Upper lobe of left lung (tissue), 6 donors: ENCODE data around the gene SRCAP. TPM values are rescaled to one million over a fixed set of nuclear protein-coding genes. Genes with fewer than 3 reads are reported as not detected.

Experiments used
- ATAC-seq, 2 donors: fragments of 200-7000 bp; cut with Tn5 transposase; one replicate each; pipeline ENCODE4 v1.9.1; 2022; ENCODE audit warnings: mild to moderate bottlenecking in 2 of 2, moderate library complexity in 2 of 2; ENCODE audit not compliant: low FRiP score in 2 of 2
- DNase-seq, 2 donors: peaks; one replicate each; pipeline ENCODE4 v3.0.0-alpha.2; 2019 to 2020
- H3K27ac ChIP-seq, 4 donors: fragments of 200-600 bp; sonication (generic); one replicate each; pipeline ENCODE4 v1.5.1; 2016 to 2019
- H3K27me3 ChIP-seq, 4 donors: fragments of 200-600 bp; sonication (generic); one replicate each; pipeline ENCODE4 v1.5.1; 2017 to 2019
- H3K36me3 ChIP-seq, 4 donors: fragments of 200-600 bp; sonication (generic); one replicate each; pipeline ENCODE4 v1.5.1; 2016 to 2019
- H3K4me1 ChIP-seq, 4 donors: fragments of 200-600 bp; sonication (generic); one replicate each; pipeline ENCODE4 v1.5.1; 2018 to 2019
- H3K4me3 ChIP-seq, 4 donors: fragments of 200-600 bp; sonication (generic); one replicate each; pipeline ENCODE4 v1.5.1; 2017 to 2019; ENCODE audit warnings: mild to moderate bottlenecking in 2 of 4, moderate library complexity in 1 of 4
- H3K9me3 ChIP-seq, 4 donors: fragments of 200-600 bp; sonication (generic); one replicate each; pipeline ENCODE4 v1.5.1; 2018 to 2019
- CTCF ChIP-seq, 6 experiments: fragments of 450-650 bp in 4 of 6; fragments of 200-600 bp in 2 of 6; sonication (generic) in 2 of 6; IDR thresholded peaks; one replicate each; pipeline ENCODE4 v1.5.1; 2016 to 2019; ENCODE audit warnings: antibody characterized with exemption in 6 of 6
- EP300 ChIP-seq, 4 donors: sonication (generic); formaldehyde crosslinking; IDR thresholded peaks; one replicate each; pipeline ENCODE4 v1.5.1; 2017; ENCODE audit warnings: antibody characterized with exemption in 4 of 4, control low read depth in 2 of 4
- POLR2A ChIP-seq, 4 donors: fragments of 450-650 bp; IDR thresholded peaks; one replicate each; pipeline ENCODE4 v1.5.1; 2016 to 2017; ENCODE audit warnings: antibody characterized with exemption in 4 of 4, mild to moderate bottlenecking in 2 of 4
- POLR2AphosphoS5 ChIP-seq, 2 donors: sonication (generic); formaldehyde crosslinking; IDR thresholded peaks; one replicate each; pipeline ENCODE4 v1.5.1; 2017; ENCODE audit warnings: antibody characterized with exemption in 2 of 2
- WGBS, 2 donors: methylation state at CpG; one replicate each; pipeline ENCODE4 v1.1.5; 2017 to 2018; 5-methylcytosine and 5-hydroxymethylcytosine counted together
- total RNA-seq, 6 donors: library from RNA; depleted of rRNA in 4 of 6; stranded (reverse); fragments of >200 nt in 4 of 6; gene quantifications; one replicate each; pipeline versions ENCODE4 v1.1.0 to v1.2.1, GENCODE V29; 2016 to 2021
- donor health status: DM: no; HTN: no; CAD: no; lungs with moderate emphysema.
- donor health status: DM: no; HTN: yes; CAD: no; lungs with severe emphysema.

Gene SRCAP
- total RNA-seq, 6 donors from 2014 or later = 38.3 to 102 (median 66.0) TPM

DNA sequence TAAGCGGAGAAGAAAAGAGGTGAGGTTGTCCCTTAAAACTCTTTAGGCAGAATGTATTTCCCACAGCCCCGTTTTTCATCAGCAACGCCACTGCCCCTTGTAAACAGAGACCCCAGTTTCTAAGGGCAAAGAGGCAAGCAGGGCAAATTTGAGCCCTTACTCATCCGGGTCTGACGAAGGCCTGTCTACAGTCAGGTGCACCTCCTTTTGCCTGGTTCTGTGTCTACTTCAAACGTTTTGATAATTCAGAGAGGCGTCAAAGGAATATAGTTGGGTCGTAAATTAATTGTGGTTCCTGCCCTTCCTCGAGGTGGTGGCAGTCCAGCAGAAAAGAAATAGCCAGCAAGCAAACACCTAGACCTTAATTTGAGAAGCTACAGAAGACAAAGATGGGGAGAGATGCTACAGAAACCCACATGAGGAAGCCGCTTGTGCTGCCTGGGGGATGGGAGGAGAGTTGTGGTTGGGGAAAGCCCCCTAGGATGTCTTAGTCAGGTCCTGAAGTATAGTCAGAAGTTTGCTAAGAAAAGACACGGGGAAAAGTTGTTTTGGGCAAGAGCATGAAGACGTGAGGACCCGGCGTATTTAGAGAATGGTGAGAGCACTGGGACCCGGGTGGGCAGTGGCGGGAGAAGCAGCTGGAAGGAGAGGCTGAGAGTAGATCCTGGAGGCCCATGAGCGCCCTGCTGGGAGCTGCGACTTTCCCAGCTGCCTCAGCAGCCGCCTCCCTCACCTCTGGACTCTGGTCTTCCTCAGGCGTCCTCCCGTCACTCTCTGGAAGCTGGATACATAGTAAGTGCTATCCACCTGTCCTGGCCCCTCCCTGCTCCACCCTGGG lies 38.3 kb upstream of the SRCAP start:
- H3K27me3 ChIP-seq = no peaks in the 10 kb centered on the region
- WGBS, 2 donors = 39 to 44% methylated on average over 19 to 21 of the region's 21 CpGs
- ATAC-seq = no peak
- peak overlapping the region; percentile 54 to 98 (median 95) for H3K4me3 ChIP-seq
- no peak for DNase-seq
- peaks cover 33 to 59% (median 35%) of the 10 kb centered on the region in 4 donors for H3K4me1 ChIP-seq
- peak overlapping the region; percentile 97 to 100 (median 98) for H3K27ac ChIP-seq
- H3K9me3 ChIP-seq = no peaks in the 10 kb centered on the region
- peaks cover 31 to 59% (median 52%) of the 10 kb centered on the region in 4 donors for H3K36me3 ChIP-seq
- no peak for TF ChIP-seq CTCF (IDR thresholded peaks at IDR 0.05)
- no peak for TF ChIP-seq POLR2A (IDR thresholded peaks at IDR 0.05)
- TF ChIP-seq POLR2AphosphoS5 (IDR thresholded peaks at IDR 0.05) = no peak
- TF ChIP-seq EP300 (IDR thresholded peaks at IDR 0.05) = no peak

DNA sequence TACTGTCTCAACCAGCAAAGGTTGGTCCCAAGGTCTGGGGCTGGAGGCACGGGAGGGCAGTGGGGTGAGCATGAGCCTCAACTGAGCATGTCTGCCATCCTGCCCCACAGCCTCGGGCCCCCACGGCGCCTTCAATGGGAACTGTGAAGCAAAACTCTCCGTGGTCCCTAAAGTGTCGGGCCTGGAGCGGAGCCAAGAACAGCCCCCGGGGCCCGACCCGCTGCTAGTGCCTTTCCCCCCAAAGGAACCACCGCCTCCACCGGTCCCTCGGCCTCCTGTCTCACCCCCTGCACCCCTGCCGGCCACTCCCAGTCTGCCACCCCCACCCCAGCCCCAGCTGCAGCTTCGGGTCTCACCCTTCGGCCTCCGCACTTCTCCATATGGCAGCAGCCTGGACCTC lies 36.5 kb upstream of the SRCAP start:
- H3K9me3 ChIP-seq = no peaks in the 10 kb centered on the region
- ATAC-seq (no peak), DNase-seq (peak in 1 of 2 donors; percentile 79)
- H3K36me3 ChIP-seq = peaks cover 43 to 65% (median 61%) of the 10 kb centered on the region in 4 donors
- no peak overlapping the region for H3K27ac ChIP-seq
- no peaks in the 10 kb centered on the region for H3K27me3 ChIP-seq
- 81 to 86% methylated on average over 14 to 16 of the region's 17 CpGs for WGBS, 2 donors
- no peak for TF ChIP-seq POLR2A (IDR thresholded peaks at IDR 0.05)
- TF ChIP-seq CTCF (IDR thresholded peaks at IDR 0.05) = no peak
- no peak for TF ChIP-seq POLR2AphosphoS5 (IDR thresholded peaks at IDR 0.05)
- TF ChIP-seq EP300 (IDR thresholded peaks at IDR 0.05) = no peak
- peaks cover 25 to 50% (median 26%) of the 10 kb centered on the region in 4 donors for H3K4me1 ChIP-seq
- H3K4me3 ChIP-seq = no peak overlapping the region

GRCh38 chr16:30663038-30663437 lies 35.9 kb upstream of the SRCAP start:
- H3K36me3 ChIP-seq = peaks cover 49 to 71% (median 67%) of the 10 kb centered on the region in 4 donors
- DNase-seq = no peak
- H3K27me3 ChIP-seq = no peaks in the 10 kb centered on the region
- 85 to 86% methylated on average over 8 of the region's 8 CpGs for WGBS, 2 donors
- H3K4me3 ChIP-seq = no peak overlapping the region
- TF ChIP-seq POLR2A (IDR thresholded peaks at IDR 0.05) = no peak
- no peak for TF ChIP-seq CTCF (IDR thresholded peaks at IDR 0.05)
- no peak for TF ChIP-seq EP300 (IDR thresholded peaks at IDR 0.05)
- no peak for TF ChIP-seq POLR2AphosphoS5 (IDR thresholded peaks at IDR 0.05)
- peaks cover 24 to 47% (median 24%) of the 10 kb centered on the region in 4 donors for H3K4me1 ChIP-seq
- no peak for ATAC-seq
- no peak overlapping the region for H3K27ac ChIP-seq
- H3K9me3 ChIP-seq = no peaks in the 10 kb centered on the region

DNA sequence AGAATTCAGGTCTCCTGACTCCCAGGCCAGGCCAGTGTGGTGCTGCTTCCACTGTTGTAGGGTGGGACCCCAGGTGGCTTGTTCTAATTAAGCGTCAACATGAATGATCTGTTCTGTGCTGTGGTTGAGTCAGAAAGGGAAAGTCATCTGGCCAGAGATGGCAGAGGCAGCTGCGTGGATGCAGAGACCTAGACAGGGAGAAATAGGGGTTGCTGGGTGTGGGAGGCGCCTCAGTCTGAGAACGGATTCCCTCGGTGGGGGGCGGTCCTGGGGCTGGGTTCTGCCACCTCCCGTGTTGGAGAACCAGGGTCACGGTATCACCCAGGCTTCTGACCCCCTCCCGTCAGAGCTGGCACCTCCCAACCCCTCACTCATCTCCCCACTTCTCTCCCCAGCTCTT lies 35.2 kb upstream of the SRCAP start:
- no peak overlapping the region for H3K27ac ChIP-seq

More for the DNA sequence above, 35.2 kb upstream of the SRCAP start:
- 80 to 89% methylated on average over 9 of the region's 9 CpGs for WGBS, 2 donors
- TF ChIP-seq POLR2AphosphoS5 (IDR thresholded peaks at IDR 0.05) (no peak), POLR2A (IDR thresholded peaks at IDR 0.05) (no peak), CTCF (IDR thresholded peaks at IDR 0.05) (no peak), EP300 (IDR thresholded peaks at IDR 0.05) (no peak)
- ATAC-seq (no peak), DNase-seq (no peak)
- peaks cover 24 to 47% (median 24%) of the 10 kb centered on the region in 4 donors for H3K4me1 ChIP-seq
- no peaks in the 10 kb centered on the region for H3K27me3 ChIP-seq
- no peaks in the 10 kb centered on the region for H3K9me3 ChIP-seq
- H3K4me3 ChIP-seq = no peak overlapping the region
- peaks cover 53 to 79% (median 75%) of the 10 kb centered on the region in 4 donors for H3K36me3 ChIP-seq
